ENCODE data around the gene ZDHHC18. TPM values are rescaled to one million over a fixed set of nuclear protein-coding genes. Genes with fewer than 3 reads are reported as not detected.
"Not testable (repeated sequence)": the region's sequence is repeated elsewhere in the genome, so short reads cannot be mapped to it uniquely, and the experiment has no call there.

The ZDHHC18 gene
- total RNA-seq, 1 donor from 2014 or later = 25.5 TPM

DNA sequence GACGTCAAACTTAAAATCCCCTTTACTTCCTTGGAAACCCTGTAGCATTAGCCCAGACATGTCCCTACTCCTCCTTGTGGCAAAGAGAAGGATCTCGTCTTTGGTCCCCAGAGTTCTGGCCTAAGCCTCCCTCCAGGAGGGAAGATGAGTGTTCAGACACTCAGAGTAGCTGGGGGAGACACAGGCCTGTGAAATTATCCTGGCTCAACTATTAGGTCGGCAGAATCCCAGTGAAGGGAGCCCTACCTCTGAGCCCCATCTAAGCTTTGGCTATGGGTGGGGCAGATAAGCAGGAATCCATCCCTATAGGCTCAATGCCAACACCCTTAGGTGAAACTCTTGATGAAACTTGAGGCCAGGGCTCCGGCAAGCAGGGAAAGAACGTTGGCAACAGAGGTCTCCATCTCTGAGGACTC, 34.8 kb downstream of the ZDHHC18 start:
- no peaks in the 10 kb centered on the region for H3K9me3 Mint-ChIP-seq (ENCODE audit: low read depth)
- no peaks in the 10 kb centered on the region for H3K36me3 Mint-ChIP-seq (ENCODE audit: low read depth)
- H3K4me1 Mint-ChIP-seq (ENCODE audit: low read depth) = peaks cover 24% of the 10 kb centered on the region
- H3K27me3 Mint-ChIP-seq (ENCODE audit: low read depth) = no peaks in the 10 kb centered on the region
- no peak overlapping the region for H3K4me3 Mint-ChIP-seq (ENCODE audit: unreplicated experiment)
- TF ChIP-seq, protein P1, sequence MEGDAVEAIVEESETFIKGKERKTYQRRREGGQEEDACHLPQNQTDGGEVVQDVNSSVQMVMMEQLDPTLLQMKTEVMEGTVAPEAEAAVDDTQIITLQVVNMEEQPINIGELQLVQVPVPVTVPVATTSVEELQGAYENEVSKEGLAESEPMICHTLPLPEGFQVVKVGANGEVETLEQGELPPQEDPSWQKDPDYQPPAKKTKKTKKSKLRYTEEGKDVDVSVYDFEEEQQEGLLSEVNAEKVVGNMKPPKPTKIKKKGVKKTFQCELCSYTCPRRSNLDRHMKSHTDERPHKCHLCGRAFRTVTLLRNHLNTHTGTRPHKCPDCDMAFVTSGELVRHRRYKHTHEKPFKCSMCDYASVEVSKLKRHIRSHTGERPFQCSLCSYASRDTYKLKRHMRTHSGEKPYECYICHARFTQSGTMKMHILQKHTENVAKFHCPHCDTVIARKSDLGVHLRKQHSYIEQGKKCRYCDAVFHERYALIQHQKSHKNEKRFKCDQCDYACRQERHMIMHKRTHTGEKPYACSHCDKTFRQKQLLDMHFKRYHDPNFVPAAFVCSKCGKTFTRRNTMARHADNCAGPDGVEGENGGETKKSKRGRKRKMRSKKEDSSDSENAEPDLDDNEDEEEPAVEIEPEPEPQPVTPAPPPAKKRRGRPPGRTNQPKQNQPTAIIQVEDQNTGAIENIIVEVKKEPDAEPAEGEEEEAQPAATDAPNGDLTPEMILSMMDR (IDR thresholded peaks at IDR 0.05) = peak; percentile 61
- H3K27ac Mint-ChIP-seq (ENCODE audit: unreplicated experiment) = peak overlapping the region; percentile 24
- DNase-seq (ENCODE audit: low spot score) = no peak

DNA sequence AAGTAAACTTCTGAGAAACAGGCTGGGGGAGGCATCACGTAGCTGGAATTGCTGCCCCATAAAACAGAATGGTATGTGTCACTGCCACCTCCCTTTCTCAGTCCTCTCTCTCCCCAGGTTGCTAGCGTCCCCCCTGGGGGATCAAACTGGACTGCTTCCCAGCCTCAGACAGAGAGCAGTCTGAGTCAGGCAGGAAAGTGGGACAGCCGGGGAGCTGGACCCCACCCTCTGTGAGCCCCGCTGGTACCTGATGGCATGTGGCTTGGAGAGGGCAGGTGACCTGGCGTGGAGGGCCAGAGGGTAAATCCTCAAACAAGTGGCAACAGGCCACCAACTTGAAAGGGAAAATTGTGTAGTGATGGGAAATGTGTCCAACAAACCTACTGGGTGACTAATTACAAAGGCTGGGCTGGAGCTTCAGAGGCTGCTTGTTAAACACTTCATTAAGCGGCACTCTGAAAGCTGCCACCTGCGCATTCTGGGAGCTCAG, 35.4 kb downstream of the ZDHHC18 start:
- peaks cover 24% of the 10 kb centered on the region for H3K4me1 Mint-ChIP-seq (ENCODE audit: low read depth)
- H3K9me3 Mint-ChIP-seq (ENCODE audit: low read depth) = no peaks in the 10 kb centered on the region
- no peak overlapping the region for H3K4me3 Mint-ChIP-seq (ENCODE audit: unreplicated experiment)
- H3K27ac Mint-ChIP-seq (ENCODE audit: unreplicated experiment) = no peak overlapping the region
- DNase-seq (ENCODE audit: low spot score) = no peak
- H3K27me3 Mint-ChIP-seq (ENCODE audit: low read depth) = no peaks in the 10 kb centered on the region
- TF ChIP-seq, protein P1 (IDR thresholded peaks at IDR 0.05) = no peak
- no peaks in the 10 kb centered on the region for H3K36me3 Mint-ChIP-seq (ENCODE audit: low read depth)

DNA sequence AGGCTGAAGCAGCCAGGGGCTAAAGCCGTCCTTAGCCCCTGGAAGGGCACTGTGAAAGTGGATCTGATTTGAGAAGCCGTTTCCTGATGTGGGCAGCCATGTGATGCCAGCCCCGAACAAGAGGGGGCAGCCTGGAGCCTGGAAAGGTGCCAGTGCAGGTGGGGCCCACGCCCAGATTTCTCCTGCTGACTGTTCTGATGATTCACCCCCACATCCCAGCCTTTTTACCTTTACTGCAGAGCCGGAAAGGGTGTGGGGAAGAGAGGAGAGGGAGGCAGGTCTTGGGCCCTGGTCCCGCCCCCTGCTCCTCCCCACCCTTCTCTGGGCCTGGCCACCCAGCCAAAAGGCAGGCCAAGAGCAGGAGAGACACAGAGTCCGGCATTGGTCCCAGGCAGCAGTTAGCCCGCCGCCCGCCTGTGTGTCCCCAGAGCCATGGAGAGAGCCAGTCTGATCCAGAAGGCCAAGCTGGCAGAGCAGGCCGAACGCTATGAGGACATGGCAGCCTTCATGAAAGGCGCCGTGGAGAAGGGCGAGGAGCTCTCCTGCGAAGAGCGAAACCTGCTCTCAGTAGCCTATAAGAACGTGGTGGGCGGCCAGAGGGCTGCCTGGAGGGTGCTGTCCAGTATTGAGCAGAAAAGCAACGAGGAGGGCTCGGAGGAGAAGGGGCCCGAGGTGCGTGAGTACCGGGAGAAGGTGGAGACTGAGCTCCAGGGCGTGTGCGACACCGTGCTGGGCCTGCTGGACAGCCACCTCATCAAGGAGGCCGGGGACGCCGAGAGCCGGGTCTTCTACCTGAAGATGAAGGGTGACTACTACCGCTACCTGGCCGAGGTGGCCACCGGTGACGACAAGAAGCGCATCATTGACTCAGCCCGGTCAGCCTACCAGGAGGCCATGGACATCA, 36.5 kb downstream of the ZDHHC18 start, which contains the start of gene SFN:
TSS of gene SFN (plus strand) at position 369 of the 904 bp plus-strand sequence. CDS start at position 433, 64 bp downstream.
- Mint-ChIP-seq H3K27ac (ENCODE audit: unreplicated experiment) (no peak within 1 kb of the TSS), H3K9me3 (ENCODE audit: low read depth) (no peaks in the 10 kb centered on the region), H3K36me3 (ENCODE audit: low read depth) (no peaks in the 10 kb centered on the region), H3K4me3 (ENCODE audit: unreplicated experiment) (peak within 1 kb of the TSS; percentile 92), H3K4me1 (ENCODE audit: low read depth) (peaks cover 24% of the 10 kb centered on the region), H3K27me3 (ENCODE audit: low read depth) (no peaks in the 10 kb centered on the region)
- peak; percentile 95 for DNase-seq (ENCODE audit: low spot score)
- TF ChIP-seq, protein P1 (IDR thresholded peaks at IDR 0.05) = peak; percentile 49

DNA sequence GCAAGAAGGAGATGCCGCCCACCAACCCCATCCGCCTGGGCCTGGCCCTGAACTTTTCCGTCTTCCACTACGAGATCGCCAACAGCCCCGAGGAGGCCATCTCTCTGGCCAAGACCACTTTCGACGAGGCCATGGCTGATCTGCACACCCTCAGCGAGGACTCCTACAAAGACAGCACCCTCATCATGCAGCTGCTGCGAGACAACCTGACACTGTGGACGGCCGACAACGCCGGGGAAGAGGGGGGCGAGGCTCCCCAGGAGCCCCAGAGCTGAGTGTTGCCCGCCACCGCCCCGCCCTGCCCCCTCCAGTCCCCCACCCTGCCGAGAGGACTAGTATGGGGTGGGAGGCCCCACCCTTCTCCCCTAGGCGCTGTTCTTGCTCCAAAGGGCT, 37.2 kb downstream of the ZDHHC18 start:
- Mint-ChIP-seq H3K36me3 (ENCODE audit: low read depth) (no peaks in the 10 kb centered on the region), H3K4me1 (ENCODE audit: low read depth) (peaks cover 24% of the 10 kb centered on the region), H3K27me3 (ENCODE audit: low read depth) (no peaks in the 10 kb centered on the region), H3K4me3 (ENCODE audit: unreplicated experiment) (no peak overlapping the region), H3K9me3 (ENCODE audit: low read depth) (no peaks in the 10 kb centered on the region), H3K27ac (ENCODE audit: unreplicated experiment) (no peak overlapping the region)
- no peak for DNase-seq (ENCODE audit: low spot score)
- TF ChIP-seq, protein P1 (IDR thresholded peaks at IDR 0.05) = no peak

DNA sequence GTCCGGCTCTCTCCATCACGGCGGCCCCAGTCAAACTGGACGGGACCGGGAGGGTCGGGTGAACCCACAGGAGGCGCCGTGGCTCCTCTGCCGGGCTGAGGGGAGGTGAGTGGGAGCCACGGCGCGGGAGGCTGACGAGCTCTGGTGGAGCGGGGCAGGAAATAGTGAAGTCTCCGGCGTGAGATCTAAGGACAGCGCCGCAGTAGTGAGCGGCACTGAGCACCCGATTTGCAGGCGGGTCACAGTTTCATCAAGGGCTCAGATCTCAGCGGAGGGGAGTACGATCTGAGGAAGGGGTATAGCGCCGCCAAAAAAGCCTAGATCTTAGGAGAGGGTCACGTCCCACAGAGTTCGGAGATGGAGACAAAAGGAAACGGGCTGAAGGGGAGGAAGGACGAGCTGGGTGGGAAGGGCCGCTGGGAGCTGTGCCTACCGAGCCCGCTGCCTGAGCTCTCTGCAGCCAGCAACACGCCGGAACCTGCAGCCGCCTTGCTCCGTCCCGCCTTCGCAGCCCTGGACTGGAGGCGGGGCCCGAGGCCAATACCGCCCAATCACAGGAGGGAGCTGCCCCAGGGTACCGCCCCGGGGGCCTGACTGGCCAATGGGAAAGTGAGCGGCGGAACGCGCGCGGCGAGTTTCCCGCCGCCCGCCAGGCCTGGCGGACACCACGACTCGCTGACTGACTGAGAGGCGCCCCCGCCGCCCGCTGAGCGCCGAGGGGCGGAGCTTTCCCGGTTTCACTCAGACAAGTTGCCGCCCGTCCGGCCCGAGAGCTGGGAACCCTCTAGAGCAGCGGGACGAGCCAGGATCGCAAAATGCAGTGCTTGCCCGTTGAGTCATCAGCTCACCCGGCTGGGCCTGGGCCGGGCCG, 38.4 kb downstream of the ZDHHC18 start:
- Mint-ChIP-seq H3K4me1 (ENCODE audit: low read depth) (peaks cover 24% of the 10 kb centered on the region), H3K36me3 (ENCODE audit: low read depth) (no peaks in the 10 kb centered on the region), H3K27me3 (ENCODE audit: low read depth) (no peaks in the 10 kb centered on the region), H3K9me3 (ENCODE audit: low read depth) (no peaks in the 10 kb centered on the region), H3K4me3 (ENCODE audit: unreplicated experiment) (peak overlapping the region; percentile 92), H3K27ac (ENCODE audit: unreplicated experiment) (peak overlapping the region; percentile 93)
- TF ChIP-seq, protein P1 (IDR thresholded peaks at IDR 0.05) = peak; percentile 38
- DNase-seq (ENCODE audit: low spot score) = peak; percentile 99

DNA sequence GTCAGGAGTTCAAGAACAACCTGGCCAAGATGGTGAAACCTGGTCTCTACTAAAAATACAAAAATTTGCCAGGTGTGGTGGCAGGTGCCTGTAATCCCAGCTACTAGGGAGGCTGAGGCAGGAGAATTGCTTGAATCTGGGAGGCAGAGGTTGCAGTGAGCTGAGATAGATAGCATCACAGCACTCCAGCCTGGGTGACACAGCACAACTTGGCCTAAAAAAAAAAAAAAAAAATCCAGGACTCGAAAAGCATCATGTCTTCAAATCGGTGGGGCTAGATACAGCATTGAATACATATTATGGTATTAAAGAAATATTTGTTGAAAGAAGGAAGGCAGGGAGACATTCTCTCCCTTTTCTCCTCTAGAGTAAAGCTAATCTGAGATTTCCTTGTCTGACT, 46.6 kb downstream of the ZDHHC18 start:
- not testable (repeated sequence) for H3K27me3 Mint-ChIP-seq (ENCODE audit: low read depth); H3K9me3 Mint-ChIP-seq (ENCODE audit: low read depth)

More for the DNA sequence above, 46.6 kb downstream of the ZDHHC18 start:
- H3K27ac Mint-ChIP-seq (ENCODE audit: unreplicated experiment); H3K36me3 Mint-ChIP-seq (ENCODE audit: low read depth); H3K4me3 Mint-ChIP-seq (ENCODE audit: unreplicated experiment); DNase-seq (ENCODE audit: low spot score); H3K4me1 Mint-ChIP-seq (ENCODE audit: low read depth): not testable (repeated sequence)
